ENCODE measurements around the gene TNXB.
"Not testable (repeated sequence)": the region's sequence is repeated elsewhere in the genome, so short reads cannot be mapped to it uniquely, and the experiment has no call there.

Gene TNXB

GRCh38 chr6:32005538-32005880 lies 103.6 kb downstream of the TNXB start:
- H3K4me3 ChIP-seq (ENCODE audit: low read length); DNase-seq (ENCODE audit: low read depth): not testable (repeated sequence)

- DNase-seq (ENCODE audit: low read depth); H3K4me3 ChIP-seq (ENCODE audit: low read length): not testable (repeated sequence)
These were observed 104.1 kb downstream of the TNXB start for GRCh38 chr6:32004864-32005537.

DNA sequence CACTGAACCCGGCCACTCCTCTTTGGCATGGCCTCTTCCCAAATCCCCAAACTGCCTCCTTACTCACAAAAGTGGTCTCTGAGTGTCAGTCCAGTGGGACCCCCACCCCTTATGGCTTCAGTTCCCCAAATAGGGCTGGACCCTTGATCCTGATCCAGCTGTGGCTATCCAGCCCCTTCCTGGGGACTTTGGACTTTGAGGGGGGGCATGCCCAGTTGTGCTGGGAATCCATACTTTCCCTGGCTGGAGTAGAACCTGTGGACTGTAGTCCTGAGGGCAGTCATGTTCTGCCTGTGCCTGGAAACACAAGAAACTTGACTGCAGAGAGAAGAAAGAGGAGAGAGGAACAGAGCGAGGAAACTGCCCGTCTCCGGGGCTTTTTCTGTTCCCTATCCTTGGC lies 104.7 kb downstream of the TNXB start:
- H3K4me3 ChIP-seq (ENCODE audit: low read length); DNase-seq (ENCODE audit: low read depth): not testable (repeated sequence)

DNA sequence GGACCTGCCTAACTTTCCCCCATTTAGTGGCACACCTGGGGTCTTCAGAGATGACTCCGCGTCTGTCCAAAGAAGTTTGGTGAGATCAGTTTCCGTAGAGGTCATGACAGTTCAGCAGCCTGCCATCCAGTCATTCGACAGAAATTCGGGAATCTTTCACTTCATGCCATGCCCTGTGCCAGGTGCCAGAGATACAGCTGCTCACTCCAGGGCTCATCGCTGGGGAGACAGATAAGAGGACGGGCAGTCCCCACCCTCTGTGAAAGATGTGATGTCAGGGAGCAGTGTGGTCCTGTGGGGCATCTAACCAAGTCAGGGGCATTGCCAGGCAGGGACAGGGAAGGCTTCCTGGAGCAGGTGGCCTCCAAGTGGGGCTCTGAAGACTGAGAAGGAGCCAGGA lies 105.8 kb downstream of the TNXB start:
- DNase-seq (ENCODE audit: low read depth); H3K4me3 ChIP-seq (ENCODE audit: low read length): not testable (repeated sequence)

GRCh38 chr6:32002546-32003268 lies 106.4 kb downstream of the TNXB start:
- not testable (repeated sequence) for H3K4me3 ChIP-seq (ENCODE audit: low read length); DNase-seq (ENCODE audit: low read depth)

GRCh38 chr6:31996385-31996784 lies 112.8 kb downstream of the TNXB start:
- not testable (repeated sequence) for DNase-seq (ENCODE audit: low read depth); H3K4me3 ChIP-seq (ENCODE audit: low read length)

GRCh38 chr6:31994421-31994820 lies 114.7 kb downstream of the TNXB start:
- not testable (repeated sequence) for DNase-seq (ENCODE audit: low read depth); H3K4me3 ChIP-seq (ENCODE audit: low read length)

All from retinal pigment epithelial cell (primary cell).